Endothelial cell of umbilical vein (primary cell): ENCODE data around the gene LMLN. TPM values are rescaled to one million over a fixed set of nuclear protein-coding genes. Genes with fewer than 3 reads are reported as not detected.

Experiments used
- BruUV-seq: library from RNA; stranded (reverse); fragments of 400-500 nt; replicated peaks from 2 replicates; lab custom pipeline; 2021; lab: Mats Ljungman, UMichigan
- CTCF ChIA-PET: fragments of 300-600, 350-600 bp; sonication (Branson Sonifier 250); formaldehyde crosslinking; loops from one replicate; lab custom pipeline; 2021; ENCODE audit warnings: antibody characterized with exemption, inconsistent platforms; lab: Charles Lee
- POLR2A ChIA-PET: fragments of 300-600, 350-600 bp; sonication (Branson Sonifier 250); formaldehyde crosslinking; loops from one replicate; lab custom pipeline; 2021; ENCODE audit warnings: antibody characterized with exemption, inconsistent platforms; lab: Charles Lee
- DNase-seq: peaks from one replicate; pipeline ENCODE4 v3.0.0-alpha.2; 2011; ENCODE audit warnings: low read depth, low spot score
- FAIRE-seq: peaks from 2 replicates; lab custom pipeline; 2011; peaks lifted over from hg19 to GRCh38; lab: Jason Lieb, UNC
- H2AFZ ChIP-seq: 2 replicates; pipeline ENCODE4 v1.6.0; 2012; ENCODE audit warnings: low read depth, low read length, control low read depth, inconsistent platforms
- H3K27ac ChIP-seq: 2 replicates; pipeline ENCODE4 v1.5.1; 2011; ENCODE audit warnings: low read depth, mild to moderate bottlenecking, control low read depth, low read length, moderate library complexity; ENCODE audit not compliant: insufficient read depth
- H3K27me3 ChIP-seq, 2 experiments: 2 replicates each; pipeline versions ENCODE4 v1.6.0 to v1.6.1; 2011; ENCODE audit warnings: low read length in 2 of 2, mixed read lengths in 1 of 2; ENCODE audit not compliant: control insufficient read depth in 2 of 2, insufficient read depth in 2 of 2
- H3K36me3 ChIP-seq, 2 experiments: 2 replicates in 1 of 2; 3 replicates in 1 of 2; pipeline ENCODE4 v1.5.1; 2011; ENCODE audit warnings: low read length in 2 of 2, mild to moderate bottlenecking in 1 of 2, moderate library complexity in 1 of 2; ENCODE audit not compliant: control insufficient read depth in 2 of 2, insufficient read depth in 2 of 2; ENCODE audit errors: extremely low read depth in 1 of 2
- H3K4me1 ChIP-seq: 3 replicates; pipeline ENCODE4 v1.5.1; 2011; ENCODE audit warnings: mild to moderate bottlenecking, low read length; ENCODE audit not compliant: control insufficient read depth, insufficient read depth; ENCODE audit errors: extremely low read depth
- H3K4me2 ChIP-seq: 2 replicates; pipeline ENCODE4 v1.6.1; 2011; ENCODE audit warnings: low read length, control low read depth, mixed read lengths; ENCODE audit not compliant: insufficient read depth
- H3K4me3 ChIP-seq, 3 experiments: fragments of 200-600 bp in 1 of 3; sonication (generic), shearing (Covaris generic) in 1 of 3; replicated peaks in 1 of 3; 2 replicates each; pipeline ENCODE4 v1.5.1; 2011 to 2016; ENCODE audit warnings: control low read depth in 3 of 3, low read length in 3 of 3, mild to moderate bottlenecking in 2 of 3, inconsistent platforms in 1 of 3, low read depth in 1 of 3, moderate library complexity in 1 of 3; ENCODE audit not compliant: insufficient read depth in 1 of 3
- H3K79me2 ChIP-seq: 2 replicates; pipeline ENCODE4 v1.6.0; 2012; ENCODE audit warnings: low read length, inconsistent platforms; ENCODE audit not compliant: control insufficient read depth, insufficient read depth
- H3K9ac ChIP-seq: replicated peaks from 2 replicates; pipeline ENCODE3; 2011; ENCODE audit warnings: low read length, control low read depth; ENCODE audit not compliant: insufficient read depth; ENCODE audit errors: extremely low read depth
- H3K9me1 ChIP-seq: replicated peaks from 3 replicates; pipeline ENCODE4 v1.6.0; 2011; ENCODE audit warnings: mild to moderate bottlenecking, low read length; ENCODE audit not compliant: control insufficient read depth, insufficient read depth; ENCODE audit errors: extremely low read depth
- H3K9me3 ChIP-seq: replicated peaks from 2 replicates; pipeline ENCODE4 v1.5.1; 2012; ENCODE audit warnings: low read length, inconsistent platforms; ENCODE audit not compliant: control insufficient read depth, insufficient read depth
- H4K20me1 ChIP-seq: replicated peaks from 2 replicates; pipeline ENCODE3; 2011; ENCODE audit warnings: mild to moderate bottlenecking, low read length; ENCODE audit not compliant: control insufficient read depth, insufficient read depth; ENCODE audit errors: extremely low read depth
- EZH2 ChIP-seq: IDR thresholded peaks from 2 replicates; pipeline ENCODE4 v1.6.1; 2012; ENCODE audit warnings: borderline replicate concordance, low read depth, mild to moderate bottlenecking, moderate library complexity, low read length, inconsistent platforms; ENCODE audit not compliant: severe bottlenecking
- FOS ChIP-seq: IDR thresholded peaks from 2 replicates; pipeline ENCODE4 v1.6.1; 2011; ENCODE audit warnings: mild to moderate bottlenecking, low read length, moderate library complexity, borderline replicate concordance; ENCODE audit not compliant: insufficient read depth
- GATA2 ChIP-seq: IDR thresholded peaks from 2 replicates; pipeline ENCODE4 v1.7.0; 2011; ENCODE audit warnings: low read depth, mild to moderate bottlenecking, moderate library complexity, mixed read lengths, low read length; ENCODE audit not compliant: insufficient read length, insufficient read depth
- JUN ChIP-seq: IDR thresholded peaks from 2 replicates; pipeline ENCODE4 v1.6.1; 2011; ENCODE audit warnings: borderline replicate concordance, low read depth; ENCODE audit not compliant: insufficient read length, insufficient read depth
- MAX ChIP-seq: IDR thresholded peaks from 2 replicates; pipeline ENCODE4 v1.6.1; 2011; ENCODE audit not compliant: insufficient read depth, insufficient read length
- MYC ChIP-seq: IDR thresholded peaks from one replicate; pipeline ENCODE4 v1.6.1; 2011; ENCODE audit warnings: mild to moderate bottlenecking, low read depth, low read length
- POLR2A ChIP-seq: IDR thresholded peaks from 2 replicates; pipeline ENCODE4 v1.6.1; 2012; ENCODE audit warnings: low read depth, mild to moderate bottlenecking, control low read depth, low read length
- POLR2AphosphoS5 ChIP-seq: IDR thresholded peaks from 2 replicates; pipeline ENCODE4 v1.6.1; 2012; ENCODE audit warnings: low read depth, mild to moderate bottlenecking, control low read depth, low read length, moderate library complexity; ENCODE audit not compliant: insufficient read depth
- dilution Hi-C: fragments of 300-500 bp; cut with MboI; formaldehyde crosslinking; loops from one replicate; pipeline ENCODE4 v1.15.0; 2019; ENCODE audit warnings: low sequenced_read_pairs; ENCODE audit not compliant: extremely low pct_ligation_motif_present
- intact Hi-C: fragments of 100-400 bp; cut with micrococcal nuclease; formaldehyde crosslinking; loops from one replicate; pipeline ENCODE4 v1.10.0; 2022
- polyA plus RNA-seq, 4 experiments: library from polyadenylated mRNA; depleted of rRNA in 3 of 4; stranded (reverse) in 3 of 4; unstranded in 1 of 4; fragments of >200 nt; gene quantifications; 2 replicates each; pipeline versions ENCODE4 v1.2.1 to v1.2.3, GENCODE V29; 2011 to 2012; ENCODE audit warnings: missing spikeins in 1 of 4
- total RNA-seq: library from RNA; stranded (reverse); gene quantifications from 2 replicates; pipeline ENCODE4 v1.2.3, GENCODE V29; 2021
- TF ChIP-seq, protein P1 (sequence below), 2 donors: IDR thresholded peaks; 1 replicate in 1 of 2; 2 replicates in 1 of 2; pipeline ENCODE4 v1.5.1; 2011; ENCODE audit warnings: low read length in 2 of 2, mild to moderate bottlenecking in 2 of 2, moderate library complexity in 2 of 2, control low read depth in 1 of 2, inconsistent platforms in 1 of 2, low read depth in 1 of 2; ENCODE audit not compliant: insufficient read depth in 1 of 2; ENCODE audit errors: extremely low read depth in 1 of 2

Gene LMLN
- total and polyA plus RNA-seq, 2 donors (not counting 3 experiments of a cell fraction or from before 2014, with no cell fraction given) = 4.8 to 6.5 TPM

GRCh38 chr3:197950677-197951061 is 9.3 kb upstream of the LMLN start:
- intact Hi-C loops (loop anchor here (1.0 kb wide), 1 partner anchor 10 kb away; the partner anchor contains the start of gene LMLN), dilution Hi-C loops (no loop called here)
- Histone ChIP-seq H3K79me2 (peaks cover 46% of the 10 kb centered on the region), H3K9ac (peak overlapping the region; percentile 96), H3K27ac (peak overlapping the region; percentile 85), H3K9me1 (no peaks in the 10 kb centered on the region), H2AFZ (no peak overlapping the region), H3K27me3 (no peaks in the 10 kb centered on the region), H4K20me1 (peaks cover 2% of the 10 kb centered on the region), H3K9me3 (no peaks in the 10 kb centered on the region), H3K4me2 (peak overlapping the region; percentile 91), H3K4me3 (peak overlapping the region; percentile 61 to 82 (median 82)), H3K36me3 (peaks cover 17 to 23% of the 10 kb centered on the region in 2 experiments), H3K4me1 (peaks cover 23% of the 10 kb centered on the region)
- BruUV-seq = no TSS peak
- POLR2A ChIA-PET = no interaction called here
- FAIRE-seq = no peak
- CTCF ChIA-PET = no interaction called here
- DNase-seq = no peak
- TF ChIP-seq, protein P1, sequence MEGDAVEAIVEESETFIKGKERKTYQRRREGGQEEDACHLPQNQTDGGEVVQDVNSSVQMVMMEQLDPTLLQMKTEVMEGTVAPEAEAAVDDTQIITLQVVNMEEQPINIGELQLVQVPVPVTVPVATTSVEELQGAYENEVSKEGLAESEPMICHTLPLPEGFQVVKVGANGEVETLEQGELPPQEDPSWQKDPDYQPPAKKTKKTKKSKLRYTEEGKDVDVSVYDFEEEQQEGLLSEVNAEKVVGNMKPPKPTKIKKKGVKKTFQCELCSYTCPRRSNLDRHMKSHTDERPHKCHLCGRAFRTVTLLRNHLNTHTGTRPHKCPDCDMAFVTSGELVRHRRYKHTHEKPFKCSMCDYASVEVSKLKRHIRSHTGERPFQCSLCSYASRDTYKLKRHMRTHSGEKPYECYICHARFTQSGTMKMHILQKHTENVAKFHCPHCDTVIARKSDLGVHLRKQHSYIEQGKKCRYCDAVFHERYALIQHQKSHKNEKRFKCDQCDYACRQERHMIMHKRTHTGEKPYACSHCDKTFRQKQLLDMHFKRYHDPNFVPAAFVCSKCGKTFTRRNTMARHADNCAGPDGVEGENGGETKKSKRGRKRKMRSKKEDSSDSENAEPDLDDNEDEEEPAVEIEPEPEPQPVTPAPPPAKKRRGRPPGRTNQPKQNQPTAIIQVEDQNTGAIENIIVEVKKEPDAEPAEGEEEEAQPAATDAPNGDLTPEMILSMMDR (IDR thresholded peaks at IDR 0.05; ENCODE audit: extremely low read depth in 1 of 2, insufficient read depth in 1 of 2, low read depth in 1 of 2, low read length in 2 of 2) = no peak
- TF ChIP-seq JUN (no peak), MAX (no peak), FOS (no peak), POLR2AphosphoS5 (no peak), POLR2A (no peak), GATA2 (no peak), MYC (no peak), EZH2 (no peak)
